ENCODE results near the gene HS6ST3. TPM values are rescaled to one million over a fixed set of nuclear protein-coding genes. Genes with fewer than 3 reads are reported as not detected.
A peak's percentile ranks its signal among the peaks of the same experiment; 100 is the strongest.
"Not testable (repeated sequence)": the region's sequence is repeated elsewhere in the genome, so short reads cannot be mapped to it uniquely, and the experiment has no call there.

The HS6ST3 gene
- polyA plus RNA-seq, 12 donors: 0.08 to 1.5 (median 0.30) TPM; not detected in 2

- DNase-seq: no peak
These were observed 564 bp downstream of the HS6ST3 start for GRCh38 chr13:96090240-96091101.

GRCh38 chr13:96091164-96092117 is 1.5 kb downstream of the HS6ST3 start:
- DNase-seq: no peak

- no peak for DNase-seq
These were observed 3.5 kb downstream of the HS6ST3 start for GRCh38 chr13:96093296-96094006.

DNA sequence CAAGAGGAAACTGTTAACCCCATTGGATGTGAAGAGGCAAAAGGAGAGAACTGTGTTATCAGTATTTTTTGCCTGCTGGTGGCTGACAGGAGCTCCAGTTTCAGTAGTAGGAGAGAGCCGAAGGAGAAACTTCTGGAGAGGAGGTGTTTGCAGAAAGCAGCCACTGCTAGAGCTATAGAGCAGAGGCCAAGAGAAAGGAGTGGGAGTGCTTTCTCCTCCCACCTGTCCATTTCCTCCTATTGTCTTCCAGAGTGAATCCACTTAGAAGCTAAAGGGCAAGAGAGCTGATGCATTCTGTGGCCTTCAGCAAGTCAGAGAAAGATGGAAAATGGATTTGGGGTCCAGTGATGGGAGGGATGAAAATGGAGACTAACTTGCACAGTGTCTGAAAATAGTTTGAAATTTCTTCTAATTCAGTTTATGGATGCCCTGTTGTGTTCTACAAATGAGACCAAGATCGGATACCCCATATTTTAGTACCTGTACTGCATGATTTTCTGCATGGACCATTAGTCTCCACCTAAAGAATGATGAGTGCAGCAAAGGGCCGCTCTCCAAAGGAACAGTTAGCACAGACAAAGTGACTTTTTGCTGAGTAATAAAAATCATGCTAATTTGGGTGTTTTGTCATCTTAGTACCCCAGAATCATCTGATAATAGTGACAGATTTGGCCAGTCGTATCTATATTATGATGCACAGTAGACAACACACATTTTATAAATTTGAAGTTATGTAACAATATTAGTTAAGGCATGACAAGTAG is 10.7 kb downstream of the HS6ST3 start:
- no peak for DNase-seq

GRCh38 chr13:96104516-96104915 is 14.6 kb downstream of the HS6ST3 start:
- no peak for DNase-seq

DNA sequence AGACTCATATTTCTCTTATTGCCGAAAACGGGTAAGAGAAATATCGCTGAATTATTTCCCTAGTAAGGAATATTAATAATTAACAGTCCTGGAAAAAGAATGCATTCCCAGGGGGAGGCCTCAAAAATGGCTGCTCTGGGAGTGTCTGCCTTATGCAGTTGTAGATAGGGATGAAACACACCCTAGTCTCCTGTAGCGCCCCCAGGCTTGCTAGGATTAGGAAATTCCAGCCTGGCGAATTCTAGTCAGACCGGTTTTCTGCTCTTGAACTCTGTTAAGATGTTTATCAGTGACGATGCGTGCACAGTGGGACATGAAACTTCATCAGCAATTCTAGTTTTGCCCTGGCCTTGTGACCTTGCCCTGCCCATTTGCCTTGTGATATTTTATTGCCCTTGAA is 18.2 kb downstream of the HS6ST3 start:
- not testable (repeated sequence) for DNase-seq

GRCh38 chr13:96109125-96109524 is 19.2 kb downstream of the HS6ST3 start:
- no peak for DNase-seq

- no peak for DNase-seq
These were observed 23.0 kb downstream of the HS6ST3 start for GRCh38 chr13:96112936-96113335.

- DNase-seq: not testable (repeated sequence)
These were observed 25.5 kb downstream of the HS6ST3 start for GRCh38 chr13:96115368-96115767.

GRCh38 chr13:96119921-96120320 is 30.0 kb downstream of the HS6ST3 start:
- no peak for DNase-seq

DNA sequence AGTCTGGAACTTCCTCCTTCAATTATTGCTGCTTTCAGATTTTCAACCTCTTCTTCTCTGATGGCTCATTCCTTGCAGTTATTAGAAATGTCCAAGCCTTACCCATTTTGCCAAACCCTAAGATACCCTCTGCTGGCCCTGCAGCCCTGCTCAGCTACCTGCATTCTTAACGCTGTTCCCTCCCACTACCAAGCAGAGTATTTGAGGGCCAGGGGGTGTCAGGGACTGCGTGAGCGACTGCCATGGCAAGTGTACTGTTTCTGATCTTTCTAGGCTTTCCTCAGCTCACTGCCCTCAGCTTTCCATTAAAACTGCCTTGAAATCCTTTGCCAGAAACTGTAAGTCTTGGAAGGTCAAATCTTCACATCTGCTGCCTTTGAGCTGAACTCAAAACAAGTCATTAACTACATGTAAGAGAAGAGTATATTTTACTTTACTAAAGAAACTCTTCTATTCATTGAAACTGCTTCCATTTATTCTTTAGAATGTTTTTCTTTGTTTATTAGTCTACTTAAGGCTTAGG is 41.0 kb downstream of the HS6ST3 start:
- DNase-seq: no peak

GRCh38 chr13:96141032-96141431 is 51.1 kb downstream of the HS6ST3 start:
- peak; percentile 5 for DNase-seq

DNA sequence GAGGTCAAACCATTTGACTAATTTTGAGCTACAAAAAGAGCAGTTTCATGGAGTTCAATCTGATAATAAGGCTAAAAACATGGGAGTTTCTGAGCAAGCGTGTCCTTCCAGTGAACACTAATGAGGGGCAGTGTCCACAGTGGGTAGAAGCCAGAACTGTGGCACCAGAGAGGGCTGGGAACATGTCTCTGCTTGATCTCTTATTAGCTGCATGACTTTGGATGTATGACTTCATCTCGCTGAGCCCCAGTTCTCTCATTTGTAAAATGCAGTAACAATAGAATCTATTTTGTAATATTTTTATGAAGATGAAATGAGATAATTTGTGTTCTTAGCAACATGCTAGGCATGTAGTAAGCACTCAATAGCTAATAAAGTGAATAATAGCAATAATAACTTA is 69.8 kb downstream of the HS6ST3 start:
- DNase-seq: no peak

DNA sequence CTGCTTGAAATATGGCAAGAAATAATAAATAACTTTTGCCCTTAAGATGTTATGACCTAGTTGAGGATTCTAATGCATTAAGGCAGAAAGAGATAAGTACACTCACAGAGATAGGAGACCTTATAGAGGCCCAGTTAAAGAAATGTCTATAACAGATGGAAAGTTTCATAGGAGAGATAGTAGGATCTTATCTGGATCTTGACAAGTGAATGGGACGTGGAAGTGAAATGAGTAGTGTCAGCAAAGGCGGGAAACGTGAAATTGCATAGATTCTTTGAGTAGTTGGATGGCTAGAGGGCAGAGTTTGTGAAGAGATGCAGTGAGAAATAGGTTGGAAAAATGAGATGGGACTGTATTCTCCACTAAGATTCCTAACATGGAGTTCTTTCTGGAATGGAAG is 71.2 kb downstream of the HS6ST3 start:
- no peak for DNase-seq

- no peak for DNase-seq
These were observed 75.9 kb downstream of the HS6ST3 start for GRCh38 chr13:96165840-96166239.

DNA sequence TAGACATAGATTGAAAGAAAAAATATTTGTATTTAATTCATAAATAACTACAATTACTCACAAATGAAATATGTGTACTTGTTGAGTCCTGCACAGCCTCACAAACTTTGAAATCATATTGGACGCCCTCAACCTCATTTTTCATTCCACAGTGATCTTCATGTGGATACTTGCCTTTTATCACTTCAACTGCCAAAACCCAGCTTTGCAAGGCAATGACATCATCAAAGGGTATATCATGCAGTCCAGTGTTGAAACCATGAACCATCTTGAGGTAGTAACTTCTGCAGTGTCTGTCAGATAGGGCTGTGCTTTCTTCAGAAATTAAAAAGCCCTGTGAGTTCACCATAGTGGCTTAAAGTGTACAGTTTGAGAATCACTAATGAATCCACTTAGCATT is 82.2 kb downstream of the HS6ST3 start:
- no peak for DNase-seq

GRCh38 chr13:96178759-96179158 is 88.9 kb downstream of the HS6ST3 start:
- DNase-seq: no peak

GRCh38 chr13:96179309-96179708 is 89.4 kb downstream of the HS6ST3 start:
- no peak for DNase-seq

GRCh38 chr13:96181911-96182310 is 92.0 kb downstream of the HS6ST3 start:
- no peak for DNase-seq

- no peak for DNase-seq
These were observed 95.9 kb downstream of the HS6ST3 start for GRCh38 chr13:96185818-96186217.

GRCh38 chr13:96191367-96191766 is 101.5 kb downstream of the HS6ST3 start:
- no peak for DNase-seq

All from muscle of arm (tissue), 12 donors.